K562 (cell line): ENCODE data around the gene C16orf96. TPM values are rescaled to one million over a fixed set of nuclear protein-coding genes. Genes with fewer than 3 reads are reported as not detected.

Experiments used
- ATAC-seq: fragments of 200-7000 bp; cut with Tn5 transposase; 3 replicates; pipeline ENCODE4 v1.9.1; 2020; ENCODE audit warnings: moderate library complexity
- BruUV-seq: library from RNA; stranded (reverse); fragments of 400-500 nt; replicated peaks from 2 replicates; lab custom pipeline; 2021; lab: Mats Ljungman, UMichigan
- CTCF ChIA-PET: fragments of 300-600 bp; formaldehyde crosslinking; extraction: SDS; loops from one replicate; lab custom pipeline; 2021; ENCODE audit warnings: low intra/inter-chr PET ratio; lab: Yijun Ruan, JAX
- POLR2A ChIA-PET: fragments of 300-600, 350-650 bp; sonication (Branson Sonifier 250); formaldehyde crosslinking; extraction: SDS; loops from one replicate; lab custom pipeline; 2021; ENCODE audit warnings: antibody characterized with exemption, inconsistent platforms; lab: Yijun Ruan, JAX
- DNase-seq, 4 experiments: peaks; one replicate each; pipeline versions ENCODE4 v3.0.0 to v3.0.0-alpha.2; 2011 to 2018; ENCODE audit warnings: low spot score in 3 of 4, mixed read lengths in 3 of 4; ENCODE audit errors: extremely low read depth in 1 of 4
- FAIRE-seq: peaks from 2 replicates; lab custom pipeline; 2011; peaks lifted over from hg19 to GRCh38; lab: Jason Lieb, UNC
- H2AFZ ChIP-seq: 2 replicates; pipeline ENCODE4 v1.6.0; 2011; ENCODE audit warnings: low read depth, low read length, control low read depth, inconsistent platforms
- H3K27ac ChIP-seq: fragments of 200-600 bp; 3 replicates; pipeline ENCODE4 v1.8.0; 2011; ENCODE audit warnings: low read depth, mild to moderate bottlenecking, control low read depth, inconsistent platforms, low read length, moderate library complexity, mixed read lengths; ENCODE audit errors: extremely low read depth
- H3K27me3 ChIP-seq, 2 experiments: fragments of 300-600 bp in 1 of 2; 2 replicates in 1 of 2; 3 replicates in 1 of 2; pipeline versions ENCODE4 v1.6.0 to v1.8.0; 2011; ENCODE audit warnings: inconsistent platforms in 2 of 2, low read length in 2 of 2, mild to moderate bottlenecking in 1 of 2, mixed read lengths in 1 of 2, moderate library complexity in 1 of 2; ENCODE audit not compliant: control insufficient read depth in 2 of 2, insufficient read depth in 2 of 2
- H3K36me3 ChIP-seq: fragments of 300-600 bp; 3 replicates; pipeline ENCODE4 v1.8.0; 2011; ENCODE audit warnings: mild to moderate bottlenecking, low read length, inconsistent platforms; ENCODE audit not compliant: control insufficient read depth, insufficient read depth
- H3K4me1 ChIP-seq, 2 experiments: fragments of 200-600 bp in 1 of 2; replicated peaks in 1 of 2; 2 replicates in 1 of 2; 3 replicates in 1 of 2; pipeline versions ENCODE4 v1.5.1 to v1.8.0; 2011; ENCODE audit warnings: inconsistent platforms in 2 of 2, low read length in 2 of 2, mild to moderate bottlenecking in 1 of 2, mixed read lengths in 1 of 2, moderate library complexity in 1 of 2; ENCODE audit not compliant: control insufficient read depth in 2 of 2, insufficient read depth in 2 of 2
- H3K4me2 ChIP-seq: 2 replicates; pipeline ENCODE4 v1.6.1; 2011; ENCODE audit warnings: low read length, control low read depth, inconsistent platforms, mixed read lengths; ENCODE audit not compliant: insufficient read depth
- H3K4me3 ChIP-seq: fragments of 200-600 bp; sonication (generic), shearing (Covaris generic); 2 replicates; pipeline ENCODE4 v1.5.1; 2016; ENCODE audit warnings: control low read depth, inconsistent platforms
- H3K79me2 ChIP-seq: fragments of 200-600 bp; 3 replicates; pipeline ENCODE4 v1.8.0; 2011; ENCODE audit warnings: low read length, inconsistent platforms; ENCODE audit not compliant: control insufficient read depth, insufficient read depth
- H3K9ac ChIP-seq, 2 experiments: 2 replicates each; pipeline versions ENCODE4 v1.6.0 to v1.6.1; 2011; ENCODE audit warnings: low read depth in 2 of 2, low read length in 2 of 2, control low read depth in 1 of 2, inconsistent platforms in 1 of 2, mild to moderate bottlenecking in 1 of 2, mixed read lengths in 1 of 2; ENCODE audit not compliant: insufficient read depth in 1 of 2
- H3K9me1 ChIP-seq: one replicate; pipeline ENCODE4 v1.6.0; 2011; ENCODE audit warnings: inconsistent platforms, mild to moderate bottlenecking, low read length, moderate library complexity; ENCODE audit not compliant: control insufficient read depth, insufficient read depth
- H3K9me3 ChIP-seq: replicated peaks from 2 replicates; pipeline ENCODE4 v1.5.1; 2011; ENCODE audit warnings: low read depth, low read length, inconsistent platforms; ENCODE audit not compliant: control insufficient read depth, insufficient read depth
- H4K20me1 ChIP-seq: replicated peaks from 2 replicates; pipeline ENCODE4 v1.6.1; 2011; ENCODE audit warnings: low read length, inconsistent platforms, mixed read lengths; ENCODE audit not compliant: control insufficient read depth, insufficient read depth
- ESRRB ChIP-seq: fragments of 250-450 bp; sonication (Bioruptor Pico); IDR thresholded peaks from 2 replicates; pipeline ENCODE4 v1.5.0; 2020; ENCODE audit warnings: mild to moderate bottlenecking, moderate library complexity, borderline replicate concordance
- FOXA1 ChIP-seq: fragments of 450-650 bp; IDR thresholded peaks from 2 replicates; pipeline ENCODE4 v1.6.1; 2016; ENCODE audit warnings: mild to moderate bottlenecking, borderline replicate concordance
- HDAC6 ChIP-seq: IDR thresholded peaks from 2 replicates; pipeline ENCODE4 v1.6.1; 2012; ENCODE audit warnings: low read depth, mild to moderate bottlenecking, control low read depth, inconsistent platforms, low read length, moderate library complexity
- MTF1 ChIP-seq: fragments of 250-450 bp; sonication (Bioruptor Pico); IDR thresholded peaks from 2 replicates; pipeline ENCODE4 v1.9.0; 2021; ENCODE audit warnings: moderate library complexity, mild to moderate bottlenecking, inconsistent platforms, borderline replicate concordance
- POLR3A ChIP-seq: IDR thresholded peaks from 2 replicates; pipeline ENCODE4 v1.6.1; 2011; ENCODE audit warnings: borderline replicate concordance, mild to moderate bottlenecking, moderate library complexity; ENCODE audit not compliant: insufficient read length, insufficient read depth; ENCODE audit errors: extremely low read depth
- ZFP30 ChIP-seq: fragments of 250-450 bp; sonication (Bioruptor Pico); IDR thresholded peaks from 2 replicates; pipeline ENCODE4 v1.8.0; 2022; ENCODE audit warnings: moderate library complexity, mild to moderate bottlenecking, inconsistent platforms, borderline replicate concordance
- ZMIZ1 ChIP-seq, 2 experiments: fragments of 150-350 bp in 1 of 2; IDR thresholded peaks; 2 replicates each; pipeline ENCODE4 v1.6.1; 2012 to 2016; ENCODE audit warnings: low read depth in 2 of 2, low read length in 2 of 2, mild to moderate bottlenecking in 1 of 2, moderate library complexity in 1 of 2
- ZNF696 ChIP-seq: fragments of 250-450 bp; sonication (Bioruptor Pico); conservative IDR thresholded peaks from 2 replicates; pipeline ENCODE4 v1.4.0; 2020; ENCODE audit warnings: mild to moderate bottlenecking, moderate library complexity
- WGBS: fragments of 100-300 bp; shearing (Covaris generic); methylation state at CpG from one replicate; pipeline ENCODE4 v1.1.6; 2016; ENCODE audit warnings: low coverage, mixed read lengths; ENCODE audit not compliant: insufficient coverage; ENCODE audit errors: missing lambda C conversion rate; 5-methylcytosine and 5-hydroxymethylcytosine counted together
- in situ Hi-C: fragments of 300-500 bp; cut with MboI; formaldehyde crosslinking; loops from 4 replicates; pipeline ENCODE4 v1.15.0; 2018; ENCODE audit warnings: inconsistent platforms, mixed read lengths
- intact Hi-C: fragments of 100-400 bp; cut with micrococcal nuclease; formaldehyde crosslinking; loops from 2 replicates; pipeline ENCODE4 v1.14.2; 2022
- polyA plus RNA-seq, 8 experiments: library from polyadenylated mRNA; depleted of rRNA in 4 of 8; stranded (reverse) in 5 of 8; unstranded in 3 of 8; fragments of >200 nt; fragmentation: Nextera tagmentation in 2 of 8; fragmentation: Illumina TruSeq in 1 of 8; extraction: Ambion mirVana in 2 of 8; extraction: Trizol in 1 of 8; gene quantifications; 2 replicates each; pipeline versions ENCODE4 v1.2.1 to v1.2.3, GENCODE V29; 2011 to 2014; ENCODE audit warnings: inconsistent platforms in 1 of 8, missing spikeins in 1 of 8
- total RNA-seq, 7 experiments: library from RNA; depleted of rRNA in 6 of 7; stranded (reverse); fragments of >200 nt in 6 of 7; fragmentation: Illumina TruSeq in 2 of 7; extraction: Trizol in 2 of 7; gene quantifications; 2 replicates each; pipeline versions ENCODE4 v1.2.1 to v1.2.3, GENCODE V29; 2011 to 2021; ENCODE audit warnings: low replicate concordance in 1 of 7

The C16orf96 gene
- total and polyA plus RNA-seq, 9 of the 15 experiments (the other 6 are each of a cell fraction or from before 2014, with no cell fraction given) = not detected

- TF ChIP-seq ZMIZ1 (IDR thresholded peaks at IDR 0.05; ENCODE audit: low read depth in 2 of 2, low read length in 2 of 2) (no peak), POLR3A (no peak), FOXA1 (no peak)
These were observed 41.0 kb downstream of the C16orf96 start (continued) for GRCh38 chr16:4597174-4597573.

DNA sequence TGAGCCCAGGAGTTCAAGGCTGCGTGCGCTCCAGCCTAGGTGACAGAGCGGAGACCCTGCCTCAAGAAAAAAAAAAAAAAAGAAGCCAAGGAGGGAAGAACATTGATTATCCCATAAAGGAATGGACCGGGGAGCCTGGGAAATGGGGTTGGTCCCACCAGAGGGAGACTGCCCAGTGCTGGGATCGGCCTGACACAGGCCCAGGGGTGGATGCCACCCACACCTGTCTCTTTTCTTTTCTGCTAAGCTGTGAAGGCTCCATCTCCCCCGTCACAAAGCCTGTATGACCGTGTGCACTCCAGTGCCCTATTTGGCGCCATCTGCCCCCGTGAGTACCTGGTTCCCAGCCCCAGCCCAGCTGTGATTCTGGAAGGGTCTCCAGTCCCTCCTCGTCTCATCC lies 42.9 kb downstream of the C16orf96 start:
- POLR2A ChIA-PET = interaction anchor here (0.7 to 1.6 kb wide), 5 partner anchors 8 to 96 kb away, joined by 3 to 6 read pairs (median 5); no protein-coding TSS in a partner anchor
- CTCF ChIA-PET = no interaction called here
- 12% methylated on average over 8 of the region's 10 CpGs for WGBS
- intact Hi-C loops = no loop called here
- Histone ChIP-seq H3K36me3 (no peaks in the 10 kb centered on the region), H3K79me2 (no peaks in the 10 kb centered on the region), H3K27ac (no peak overlapping the region), H3K4me1 (peaks cover 3 to 27% of the 10 kb centered on the region in 2 experiments; a peak in 3 of 5 replicates), H3K9ac (no peak overlapping the region), H4K20me1 (peaks cover 5% of the 10 kb centered on the region), H3K9me3 (no peaks in the 10 kb centered on the region), H3K27me3 (peaks cover 67 to 85% of the 10 kb centered on the region in 2 experiments), H3K4me3 (no peak overlapping the region), H3K9me1 (no peaks in the 10 kb centered on the region), H2AFZ (no peak overlapping the region), H3K4me2 (no peak overlapping the region)
- no TSS peak for BruUV-seq
- no peak for FAIRE-seq
- in situ Hi-C loops = no loop called here
- no peak for DNase-seq
- TF ChIP-seq HDAC6 (no peak), ZNF696 (no peak), ZFP30 (CRISPR knock-in tag) (no peak), MTF1 (CRISPR knock-in tag) (no peak), ESRRB (CRISPR knock-in tag) (no peak)
- ATAC-seq = no peak
